ES-I3 (cell line): ENCODE measurements around the gene DDR2.
"Not testable (repeated sequence)": the region's sequence is repeated elsewhere in the genome, so short reads cannot be mapped to it uniquely, and the experiment has no call there.

Experiments used
- H3K36me3 ChIP-seq: 2 replicates; pipeline ENCODE4 v1.6.1; 2013; ENCODE audit warnings: mild to moderate bottlenecking, low read length, control low read depth, moderate library complexity; ENCODE audit not compliant: insufficient read depth
- H3K4me1 ChIP-seq: 2 replicates; pipeline ENCODE4 v1.6.1; 2013; ENCODE audit warnings: mild to moderate bottlenecking, control low read depth, low read length; ENCODE audit not compliant: insufficient read depth
- H3K9ac ChIP-seq: 2 replicates; pipeline ENCODE4 v1.6.1; 2013; ENCODE audit warnings: low read depth, mild to moderate bottlenecking, low read length, moderate library complexity
- H3K9me3 ChIP-seq: 2 replicates; pipeline ENCODE4 v1.6.1; 2013; ENCODE audit warnings: mild to moderate bottlenecking, low read length, moderate library complexity; ENCODE audit not compliant: control insufficient read depth, insufficient read depth

The DDR2 gene

GRCh38 chr1:162746264-162746942 lies 114.1 kb downstream of the DDR2 start:
- not testable (repeated sequence) for H3K9me3 ChIP-seq, H3K36me3 ChIP-seq, H3K4me1 ChIP-seq, H3K9ac ChIP-seq

- Histone ChIP-seq H3K9ac (no peak overlapping the region), H3K9me3 (no peaks in the 10 kb centered on the region), H3K36me3 (no peaks in the 10 kb centered on the region), H3K4me1 (no peaks in the 10 kb centered on the region)
Measured at GRCh38 chr1:162753001-162753658, 120.9 kb downstream of the DDR2 start.

GRCh38 chr1:162753998-162754585 lies 121.8 kb downstream of the DDR2 start:
- H3K36me3 ChIP-seq, result no peaks in the 10 kb centered on the region
- H3K9me3 ChIP-seq, result no peaks in the 10 kb centered on the region
- no peaks in the 10 kb centered on the region for H3K4me1 ChIP-seq
- H3K9ac ChIP-seq, result no peak overlapping the region

GRCh38 chr1:162755306-162755705 lies 123.0 kb downstream of the DDR2 start:
- Histone ChIP-seq H3K4me1 (no peaks in the 10 kb centered on the region), H3K36me3 (no peaks in the 10 kb centered on the region), H3K9ac (no peak overlapping the region), H3K9me3 (no peaks in the 10 kb centered on the region)

- no peaks in the 10 kb centered on the region for H3K9me3 ChIP-seq
- no peaks in the 10 kb centered on the region for H3K36me3 ChIP-seq
Measured at GRCh38 chr1:162756523-162756922, 124.3 kb downstream of the DDR2 start.

GRCh38 chr1:162757476-162757875 lies 125.2 kb downstream of the DDR2 start:
- no peaks in the 10 kb centered on the region for H3K4me1 ChIP-seq
- H3K9ac ChIP-seq, result no peak overlapping the region
- H3K36me3 ChIP-seq, result no peaks in the 10 kb centered on the region
- no peaks in the 10 kb centered on the region for H3K9me3 ChIP-seq

More at GRCh38 chr1:162756523-162756922, 124.3 kb downstream of the DDR2 start:
- no peaks in the 10 kb centered on the region for H3K4me1 ChIP-seq
- H3K9ac ChIP-seq, result no peak overlapping the region

- Histone ChIP-seq H3K36me3 (no peaks in the 10 kb centered on the region), H3K9ac (no peak overlapping the region), H3K4me1 (no peaks in the 10 kb centered on the region), H3K9me3 (no peaks in the 10 kb centered on the region; the same call in 1 of the 2 replicates)
Measured at GRCh38 chr1:162765788-162766187, 133.5 kb downstream of the DDR2 start.

GRCh38 chr1:162772571-162773154 lies 140.4 kb downstream of the DDR2 start:
- Histone ChIP-seq H3K9ac (no peak overlapping the region), H3K36me3 (no peaks in the 10 kb centered on the region), H3K4me1 (no peaks in the 10 kb centered on the region), H3K9me3 (no peaks in the 10 kb centered on the region; the same call in 1 of the 2 replicates)

GRCh38 chr1:162774007-162774406 lies 141.7 kb downstream of the DDR2 start:
- no peaks in the 10 kb centered on the region for H3K9me3 ChIP-seq
- H3K36me3 ChIP-seq, result no peaks in the 10 kb centered on the region
- H3K4me1 ChIP-seq, result no peaks in the 10 kb centered on the region
- no peak overlapping the region for H3K9ac ChIP-seq

GRCh38 chr1:162779043-162779442 lies 146.8 kb downstream of the DDR2 start:
- H3K4me1 ChIP-seq, result no peaks in the 10 kb centered on the region
- no peaks in the 10 kb centered on the region for H3K9me3 ChIP-seq
- H3K36me3 ChIP-seq, result no peaks in the 10 kb centered on the region
- H3K9ac ChIP-seq, result no peak overlapping the region

GRCh38 chr1:162782671-162783070 lies 150.4 kb downstream of the DDR2 start:
- Histone ChIP-seq H3K4me1 (no peaks in the 10 kb centered on the region), H3K9ac (no peak overlapping the region), H3K9me3 (no peaks in the 10 kb centered on the region), H3K36me3 (no peaks in the 10 kb centered on the region)

- H3K36me3 ChIP-seq, H3K4me1 ChIP-seq, H3K9ac ChIP-seq, H3K9me3 ChIP-seq: not testable (repeated sequence)
Measured at GRCh38 chr1:162784926-162785325, 152.7 kb downstream of the DDR2 start.

- H3K9ac ChIP-seq, H3K9me3 ChIP-seq, H3K4me1 ChIP-seq, H3K36me3 ChIP-seq: not testable (repeated sequence)
Measured at GRCh38 chr1:162788783-162789182, 156.5 kb downstream of the DDR2 start.

- peak within 1 kb of the TSS; percentile 44; the same call in 1 of the 2 replicates for H3K9ac ChIP-seq
- not testable (repeated sequence) for H3K9me3 ChIP-seq, H3K36me3 ChIP-seq, H3K4me1 ChIP-seq
Measured at GRCh38 chr1:162790303-162790984, 158.2 kb downstream of the DDR2 start, which contains the start of gene HSD17B7. TSS of gene HSD17B7 (plus strand) at chr1:162790702. CDS start at chr1:162790801, 99 bp downstream.
